Liver (tissue), 9 donors: Measurements from ENCODE around the gene ABCC11. TPM values are rescaled to one million over a fixed set of nuclear protein-coding genes. Genes with fewer than 3 reads are reported as not detected.

Experiments
- DNase-seq: peaks from one replicate; pipeline ENCODE4 v3.0.0-alpha.2; 2017; ENCODE audit warnings: low spot score
- H3K27ac ChIP-seq, 2 donors: one replicate each; pipeline ENCODE4 v1.7.0; 2013; ENCODE audit warnings: inconsistent platforms in 2 of 2, low read length in 2 of 2, control low read depth in 1 of 2, low read depth in 1 of 2, mild to moderate bottlenecking in 1 of 2
- H3K27me3 ChIP-seq, 4 donors: one replicate each; pipeline versions ENCODE4 v1.6.1 to v1.7.0; 2013; ENCODE audit warnings: low read length in 3 of 4, inconsistent platforms in 1 of 4, mild to moderate bottlenecking in 1 of 4, moderate library complexity in 1 of 4; ENCODE audit not compliant: control insufficient read depth in 4 of 4, insufficient read depth in 4 of 4
- H3K36me3 ChIP-seq, 4 donors: one replicate each; pipeline versions ENCODE4 v1.6.1 to v1.7.0; 2013; ENCODE audit warnings: low read length in 3 of 4, mild to moderate bottlenecking in 3 of 4, low read depth in 1 of 4, moderate library complexity in 1 of 4; ENCODE audit not compliant: control insufficient read depth in 4 of 4, insufficient read depth in 3 of 4
- H3K4me1 ChIP-seq, 4 donors: one replicate each; pipeline versions ENCODE4 v1.6.1 to v1.7.0; 2013; ENCODE audit warnings: low read length in 3 of 4, mild to moderate bottlenecking in 3 of 4, moderate library complexity in 1 of 4; ENCODE audit not compliant: control insufficient read depth in 4 of 4, insufficient read depth in 4 of 4
- H3K4me3 ChIP-seq, 3 donors: one replicate each; pipeline versions ENCODE4 v1.6.1 to v1.7.0; 2013; ENCODE audit warnings: low read length in 3 of 3, control low read depth in 1 of 3, low read depth in 1 of 3, mild to moderate bottlenecking in 1 of 3
- H3K9ac ChIP-seq, 2 donors: one replicate each; pipeline ENCODE4 v1.7.0; 2013; ENCODE audit warnings: low read length in 2 of 2, mild to moderate bottlenecking in 2 of 2, moderate library complexity in 2 of 2, control low read depth in 1 of 2, low read depth in 1 of 2
- H3K9me3 ChIP-seq, 4 donors: one replicate each; pipeline versions ENCODE4 v1.6.1 to v1.7.0; 2013; ENCODE audit warnings: low read length in 3 of 4; ENCODE audit not compliant: control insufficient read depth in 4 of 4
- CTCF ChIP-seq: fragments of 150-350 bp; IDR thresholded peaks from 2 replicates; pipeline ENCODE4 v1.5.1; 2017; ENCODE audit warnings: improper control_type of control experiment, low read depth, low read length; ENCODE audit not compliant: missing input control
- GABPA ChIP-seq, 2 donors: IDR thresholded peaks in 1 of 2; conservative IDR thresholded peaks in 1 of 2; 2 replicates each; pipeline ENCODE4 v1.6.1; 2016; ENCODE audit warnings: antibody characterized with exemption in 2 of 2, mild to moderate bottlenecking in 1 of 2, moderate library complexity in 1 of 2
- HNF4A ChIP-seq, 2 donors: conservative IDR thresholded peaks; 2 replicates each; pipeline ENCODE4 v1.6.1; 2016; ENCODE audit warnings: antibody characterized with exemption in 2 of 2, mild to moderate bottlenecking in 2 of 2
- HNF4G ChIP-seq: IDR thresholded peaks from 2 replicates; pipeline ENCODE4 v1.6.1; 2016; ENCODE audit warnings: antibody characterized with exemption
- NR2F2 ChIP-seq: IDR thresholded peaks from 2 replicates; pipeline ENCODE4 v1.6.1; 2016; ENCODE audit warnings: antibody characterized with exemption
- RXRA ChIP-seq, 2 donors: IDR thresholded peaks; 2 replicates each; pipeline ENCODE4 v1.6.1; 2017 to 2018; ENCODE audit warnings: antibody characterized with exemption in 2 of 2, mild to moderate bottlenecking in 1 of 2
- TAF1 ChIP-seq: conservative IDR thresholded peaks from 2 replicates; pipeline ENCODE4 v1.6.1; 2016; ENCODE audit warnings: antibody characterized with exemption, mild to moderate bottlenecking
- WGBS: extraction: QIAGEN DNeasy Blood & Tissue Kit; methylation state at CpG from one replicate; pipeline ENCODE4 v1.1.7; 2013; 5-methylcytosine and 5-hydroxymethylcytosine counted together
- polyA plus RNA-seq, 2 donors: library from polyadenylated mRNA; stranded (reverse) in 1 of 2; unstranded in 1 of 2; fragments of 200-250 nt in 1 of 2; fragments of >200 nt in 1 of 2; fragmentation: Nextera tagmentation in 1 of 2; extraction: Ambion mirVana in 1 of 2; gene quantifications; one replicate each; pipeline versions ENCODE4 v1.2.1 to v1.2.3, GENCODE V29; 2013 to 2015
- total RNA-seq, 2 donors: library from RNA; depleted of rRNA; stranded (reverse); fragments of >200 nt; gene quantifications; one replicate each; pipeline ENCODE4 v1.2.3, GENCODE V29; 2014
- TF ChIP-seq, protein P1 (sequence below): IDR thresholded peaks from 2 replicates; pipeline ENCODE4 v1.6.1; 2016; ENCODE audit warnings: antibody characterized with exemption, mild to moderate bottlenecking
- TF ChIP-seq, protein P2 (sequence below): IDR thresholded peaks from 2 replicates; pipeline ENCODE4 v1.6.1; 2016; ENCODE audit warnings: antibody characterized with exemption
- TF ChIP-seq, protein P3 (sequence below): IDR thresholded peaks from 2 replicates; pipeline ENCODE4 v1.6.1; 2016; ENCODE audit warnings: antibody characterized with exemption
- donor health status: healthy.
- donor health status: healthy.
- donor health status: healthy.
- donor health status: healthy.
- donor health status: healthy.

ABCC11 gene
- total and polyA plus RNA-seq, 4 donors, result 1.4 to 22.3 (median 2.7) TPM

- H3K27ac ChIP-seq, result peak overlapping the region; percentile 45 to 80
- no peak for DNase-seq
Observed at GRCh38 chr16:48165961-48166578, 81.3 kb downstream of the ABCC11 start.

More at GRCh38 chr16:48165961-48166578, 81.3 kb downstream of the ABCC11 start:
- Histone ChIP-seq H3K27me3 (no peaks in the 10 kb centered on the region), H3K4me1 (peaks cover 3 to 18% (median 14%) of the 10 kb centered on the region in 4 donors), H3K4me3 (no peak overlapping the region), H3K36me3 (no peaks in the 10 kb centered on the region), H3K9ac (no peak overlapping the region), H3K9me3 (no peaks in the 10 kb centered on the region)
- TF ChIP-seq, protein P1, sequence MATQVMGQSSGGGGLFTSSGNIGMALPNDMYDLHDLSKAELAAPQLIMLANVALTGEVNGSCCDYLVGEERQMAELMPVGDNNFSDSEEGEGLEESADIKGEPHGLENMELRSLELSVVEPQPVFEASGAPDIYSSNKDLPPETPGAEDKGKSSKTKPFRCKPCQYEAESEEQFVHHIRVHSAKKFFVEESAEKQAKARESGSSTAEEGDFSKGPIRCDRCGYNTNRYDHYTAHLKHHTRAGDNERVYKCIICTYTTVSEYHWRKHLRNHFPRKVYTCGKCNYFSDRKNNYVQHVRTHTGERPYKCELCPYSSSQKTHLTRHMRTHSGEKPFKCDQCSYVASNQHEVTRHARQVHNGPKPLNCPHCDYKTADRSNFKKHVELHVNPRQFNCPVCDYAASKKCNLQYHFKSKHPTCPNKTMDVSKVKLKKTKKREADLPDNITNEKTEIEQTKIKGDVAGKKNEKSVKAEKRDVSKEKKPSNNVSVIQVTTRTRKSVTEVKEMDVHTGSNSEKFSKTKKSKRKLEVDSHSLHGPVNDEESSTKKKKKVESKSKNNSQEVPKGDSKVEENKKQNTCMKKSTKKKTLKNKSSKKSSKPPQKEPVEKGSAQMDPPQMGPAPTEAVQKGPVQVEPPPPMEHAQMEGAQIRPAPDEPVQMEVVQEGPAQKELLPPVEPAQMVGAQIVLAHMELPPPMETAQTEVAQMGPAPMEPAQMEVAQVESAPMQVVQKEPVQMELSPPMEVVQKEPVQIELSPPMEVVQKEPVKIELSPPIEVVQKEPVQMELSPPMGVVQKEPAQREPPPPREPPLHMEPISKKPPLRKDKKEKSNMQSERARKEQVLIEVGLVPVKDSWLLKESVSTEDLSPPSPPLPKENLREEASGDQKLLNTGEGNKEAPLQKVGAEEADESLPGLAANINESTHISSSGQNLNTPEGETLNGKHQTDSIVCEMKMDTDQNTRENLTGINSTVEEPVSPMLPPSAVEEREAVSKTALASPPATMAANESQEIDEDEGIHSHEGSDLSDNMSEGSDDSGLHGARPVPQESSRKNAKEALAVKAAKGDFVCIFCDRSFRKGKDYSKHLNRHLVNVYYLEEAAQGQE, result no peak
- TF ChIP-seq GABPA (IDR thresholded peaks at IDR 0.05 in 1 of 2, conservative IDR thresholded peaks at IDR 0.05 in 1 of 2) (no peak), NR2F2 (no peak), HNF4A (conservative IDR thresholded peaks at IDR 0.05) (no peak), CTCF (no peak), TAF1 (no peak), HNF4G (no peak), RXRA (IDR thresholded peaks at IDR 0.05) (no peak)
- TF ChIP-seq, protein P2, sequence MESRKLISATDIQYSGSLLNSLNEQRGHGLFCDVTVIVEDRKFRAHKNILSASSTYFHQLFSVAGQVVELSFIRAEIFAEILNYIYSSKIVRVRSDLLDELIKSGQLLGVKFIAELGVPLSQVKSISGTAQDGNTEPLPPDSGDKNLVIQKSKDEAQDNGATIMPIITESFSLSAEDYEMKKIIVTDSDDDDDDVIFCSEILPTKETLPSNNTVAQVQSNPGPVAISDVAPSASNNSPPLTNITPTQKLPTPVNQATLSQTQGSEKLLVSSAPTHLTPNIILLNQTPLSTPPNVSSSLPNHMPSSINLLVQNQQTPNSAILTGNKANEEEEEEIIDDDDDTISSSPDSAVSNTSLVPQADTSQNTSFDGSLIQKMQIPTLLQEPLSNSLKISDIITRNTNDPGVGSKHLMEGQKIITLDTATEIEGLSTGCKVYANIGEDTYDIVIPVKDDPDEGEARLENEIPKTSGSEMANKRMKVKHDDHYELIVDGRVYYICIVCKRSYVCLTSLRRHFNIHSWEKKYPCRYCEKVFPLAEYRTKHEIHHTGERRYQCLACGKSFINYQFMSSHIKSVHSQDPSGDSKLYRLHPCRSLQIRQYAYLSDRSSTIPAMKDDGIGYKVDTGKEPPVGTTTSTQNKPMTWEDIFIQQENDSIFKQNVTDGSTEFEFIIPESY, result no peak
- TF ChIP-seq, protein P3, sequence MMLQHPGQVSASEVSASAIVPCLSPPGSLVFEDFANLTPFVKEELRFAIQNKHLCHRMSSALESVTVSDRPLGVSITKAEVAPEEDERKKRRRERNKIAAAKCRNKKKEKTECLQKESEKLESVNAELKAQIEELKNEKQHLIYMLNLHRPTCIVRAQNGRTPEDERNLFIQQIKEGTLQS, result no peak
- 79% methylated on average over 4 of the region's 4 CpGs for WGBS
